GM18498 (cell line): ENCODE data around the gene CDR2L.
"Not testable (repeated sequence)": the region's sequence is repeated elsewhere in the genome, so short reads cannot be mapped to it uniquely, and the experiment has no call there.

ENCODE experiments used
- ATAC-seq: cut with Tn5 transposase; IDR thresholded peaks from one replicate; pipeline ENCODE4 v1.9.1; 2021; ENCODE audit warnings: mild to moderate bottlenecking, moderate library complexity; ENCODE audit not compliant: unreplicated experiment

Gene CDR2L

GRCh38 chr17:75006653-75007052 is 19.2 kb downstream of the CDR2L start:
- no peak for ATAC-seq

- no peak for ATAC-seq
These were observed 20.9 kb downstream of the CDR2L start for GRCh38 chr17:75008373-75008772.

- ATAC-seq = no peak
These were observed 21.8 kb downstream of the CDR2L start for GRCh38 chr17:75009139-75009724.

- no peak for ATAC-seq
These were observed 23.4 kb downstream of the CDR2L start for GRCh38 chr17:75010683-75011400.

GRCh38 chr17:75011401-75012095 is 24.1 kb downstream of the CDR2L start:
- ATAC-seq = no peak

GRCh38 chr17:75012096-75012345 is 24.6 kb downstream of the CDR2L start:
- no peak for ATAC-seq

- peak; percentile 95 for ATAC-seq
These were observed 25.1 kb downstream of the CDR2L start, which contains the start of gene MRPL58 for GRCh38 chr17:75012346-75013091. TSS of gene MRPL58 (plus strand) at chr17:75012670. CDS start at chr17:75012687, 17 bp downstream.

GRCh38 chr17:75013092-75013559 is 25.7 kb downstream of the CDR2L start:
- no peak for ATAC-seq

GRCh38 chr17:75019146-75019545 is 31.7 kb downstream of the CDR2L start:
- no peak for ATAC-seq

GRCh38 chr17:75019710-75020109 is 32.3 kb downstream of the CDR2L start:
- no peak for ATAC-seq

- no peak for ATAC-seq
These were observed 33.1 kb downstream of the CDR2L start for GRCh38 chr17:75020331-75021110.

- no peak for ATAC-seq
These were observed 37.4 kb downstream of the CDR2L start for GRCh38 chr17:75024686-75025397.

GRCh38 chr17:75025398-75025734 is 37.9 kb downstream of the CDR2L start:
- ATAC-seq = not testable (repeated sequence)

GRCh38 chr17:75026650-75027049 is 39.2 kb downstream of the CDR2L start:
- not testable (repeated sequence) for ATAC-seq

GRCh38 chr17:75030161-75030560 is 42.7 kb downstream of the CDR2L start:
- no peak for ATAC-seq

GRCh38 chr17:75031972-75032719 is 44.7 kb downstream of the CDR2L start:
- ATAC-seq = no peak

- ATAC-seq = no peak
These were observed 45.4 kb downstream of the CDR2L start for GRCh38 chr17:75032720-75033280.

GRCh38 chr17:75033346-75034235 is 46.2 kb downstream of the CDR2L start:
- peak; percentile 39 for ATAC-seq
